K562 (cell line): Measurements from ENCODE around the gene C11orf52. TPM values are rescaled to one million over a fixed set of nuclear protein-coding genes. Genes with fewer than 3 reads are reported as not detected.
A peak's percentile ranks its signal among the peaks of the same experiment; 100 is the strongest.

Source experiments
- ATAC-seq: fragments of 200-7000 bp; cut with Tn5 transposase; 3 replicates; pipeline ENCODE4 v1.9.1; 2020; ENCODE audit warnings: moderate library complexity
- BruUV-seq: library from RNA; stranded (reverse); fragments of 400-500 nt; replicated peaks from 2 replicates; lab custom pipeline; 2021; lab: Mats Ljungman, UMichigan
- CTCF ChIA-PET: fragments of 300-600 bp; formaldehyde crosslinking; extraction: SDS; loops from one replicate; lab custom pipeline; 2021; ENCODE audit warnings: low intra/inter-chr PET ratio; lab: Yijun Ruan, JAX
- POLR2A ChIA-PET: fragments of 300-600, 350-650 bp; sonication (Branson Sonifier 250); formaldehyde crosslinking; extraction: SDS; loops from one replicate; lab custom pipeline; 2021; ENCODE audit warnings: antibody characterized with exemption, inconsistent platforms; lab: Yijun Ruan, JAX
- DNase-seq, 4 experiments: peaks; one replicate each; pipeline versions ENCODE4 v3.0.0 to v3.0.0-alpha.2; 2011 to 2018; ENCODE audit warnings: low spot score in 3 of 4, mixed read lengths in 3 of 4; ENCODE audit errors: extremely low read depth in 1 of 4
- FAIRE-seq: peaks from 2 replicates; lab custom pipeline; 2011; peaks lifted over from hg19 to GRCh38; lab: Jason Lieb, UNC
- H2AFZ ChIP-seq: 2 replicates; pipeline ENCODE4 v1.6.0; 2011; ENCODE audit warnings: low read depth, low read length, control low read depth, inconsistent platforms
- H3K27ac ChIP-seq: fragments of 200-600 bp; 3 replicates; pipeline ENCODE4 v1.8.0; 2011; ENCODE audit warnings: low read depth, mild to moderate bottlenecking, control low read depth, inconsistent platforms, low read length, moderate library complexity, mixed read lengths; ENCODE audit errors: extremely low read depth
- H3K27me3 ChIP-seq, 2 experiments: fragments of 300-600 bp in 1 of 2; 2 replicates in 1 of 2; 3 replicates in 1 of 2; pipeline versions ENCODE4 v1.6.0 to v1.8.0; 2011; ENCODE audit warnings: inconsistent platforms in 2 of 2, low read length in 2 of 2, mild to moderate bottlenecking in 1 of 2, mixed read lengths in 1 of 2, moderate library complexity in 1 of 2; ENCODE audit not compliant: control insufficient read depth in 2 of 2, insufficient read depth in 2 of 2
- H3K36me3 ChIP-seq: fragments of 300-600 bp; 3 replicates; pipeline ENCODE4 v1.8.0; 2011; ENCODE audit warnings: mild to moderate bottlenecking, low read length, inconsistent platforms; ENCODE audit not compliant: control insufficient read depth, insufficient read depth
- H3K4me1 ChIP-seq, 2 experiments: fragments of 200-600 bp in 1 of 2; replicated peaks in 1 of 2; 2 replicates in 1 of 2; 3 replicates in 1 of 2; pipeline versions ENCODE4 v1.5.1 to v1.8.0; 2011; ENCODE audit warnings: inconsistent platforms in 2 of 2, low read length in 2 of 2, mild to moderate bottlenecking in 1 of 2, mixed read lengths in 1 of 2, moderate library complexity in 1 of 2; ENCODE audit not compliant: control insufficient read depth in 2 of 2, insufficient read depth in 2 of 2
- H3K4me2 ChIP-seq: 2 replicates; pipeline ENCODE4 v1.6.1; 2011; ENCODE audit warnings: low read length, control low read depth, inconsistent platforms, mixed read lengths; ENCODE audit not compliant: insufficient read depth
- H3K4me3 ChIP-seq: fragments of 200-600 bp; sonication (generic), shearing (Covaris generic); 2 replicates; pipeline ENCODE4 v1.5.1; 2016; ENCODE audit warnings: control low read depth, inconsistent platforms
- H3K79me2 ChIP-seq: fragments of 200-600 bp; 3 replicates; pipeline ENCODE4 v1.8.0; 2011; ENCODE audit warnings: low read length, inconsistent platforms; ENCODE audit not compliant: control insufficient read depth, insufficient read depth
- H3K9ac ChIP-seq, 2 experiments: 2 replicates each; pipeline versions ENCODE4 v1.6.0 to v1.6.1; 2011; ENCODE audit warnings: low read depth in 2 of 2, low read length in 2 of 2, control low read depth in 1 of 2, inconsistent platforms in 1 of 2, mild to moderate bottlenecking in 1 of 2, mixed read lengths in 1 of 2; ENCODE audit not compliant: insufficient read depth in 1 of 2
- H3K9me1 ChIP-seq: one replicate; pipeline ENCODE4 v1.6.0; 2011; ENCODE audit warnings: inconsistent platforms, mild to moderate bottlenecking, low read length, moderate library complexity; ENCODE audit not compliant: control insufficient read depth, insufficient read depth
- H3K9me3 ChIP-seq: replicated peaks from 2 replicates; pipeline ENCODE4 v1.5.1; 2011; ENCODE audit warnings: low read depth, low read length, inconsistent platforms; ENCODE audit not compliant: control insufficient read depth, insufficient read depth
- H4K20me1 ChIP-seq: replicated peaks from 2 replicates; pipeline ENCODE4 v1.6.1; 2011; ENCODE audit warnings: low read length, inconsistent platforms, mixed read lengths; ENCODE audit not compliant: control insufficient read depth, insufficient read depth
- CBX3 ChIP-seq, 2 experiments: IDR thresholded peaks; 1 replicate in 1 of 2; 2 replicates in 1 of 2; pipeline ENCODE4 v1.6.1; 2012; ENCODE audit warnings: inconsistent platforms in 2 of 2, low read length in 2 of 2, borderline replicate concordance in 1 of 2, control low read depth in 1 of 2
- HDAC3 ChIP-seq: fragments of 450-650 bp; IDR thresholded peaks from 2 replicates; pipeline ENCODE4 v1.6.1; 2018; ENCODE audit warnings: borderline replicate concordance, mild to moderate bottlenecking, moderate library complexity; ENCODE audit not compliant: partially characterized antibody
- TRIM28 ChIP-seq: fragments of 450-650 bp; IDR thresholded peaks from 2 replicates; pipeline ENCODE4 v1.6.1; 2017
- ZFP36 ChIP-seq: fragments of 150-350 bp; IDR thresholded peaks from 2 replicates; pipeline ENCODE4 v1.6.1; 2018; ENCODE audit warnings: low read length, low read depth; ENCODE audit not compliant: partially characterized antibody
- ZNF121 ChIP-seq: sonication (generic); formaldehyde crosslinking; conservative IDR thresholded peaks from 2 replicates; pipeline ENCODE4 v1.8.0; 2022; ENCODE audit warnings: missing genetic modification reagents
- ZNF431 ChIP-seq: sonication (generic); formaldehyde crosslinking; IDR thresholded peaks from 2 replicates; pipeline ENCODE4 v1.8.0; 2022; ENCODE audit warnings: mild to moderate bottlenecking, missing genetic modification reagents
- WGBS: fragments of 100-300 bp; shearing (Covaris generic); methylation state at CpG from one replicate; pipeline ENCODE4 v1.1.6; 2016; ENCODE audit warnings: low coverage, mixed read lengths; ENCODE audit not compliant: insufficient coverage; ENCODE audit errors: missing lambda C conversion rate; 5-methylcytosine and 5-hydroxymethylcytosine counted together
- in situ Hi-C: fragments of 300-500 bp; cut with MboI; formaldehyde crosslinking; loops from 4 replicates; pipeline ENCODE4 v1.15.0; 2018; ENCODE audit warnings: inconsistent platforms, mixed read lengths
- intact Hi-C: fragments of 100-400 bp; cut with micrococcal nuclease; formaldehyde crosslinking; loops from 2 replicates; pipeline ENCODE4 v1.14.2; 2022
- polyA plus RNA-seq, 8 experiments: library from polyadenylated mRNA; depleted of rRNA in 4 of 8; stranded (reverse) in 5 of 8; unstranded in 3 of 8; fragments of >200 nt; fragmentation: Nextera tagmentation in 2 of 8; fragmentation: Illumina TruSeq in 1 of 8; extraction: Ambion mirVana in 2 of 8; extraction: Trizol in 1 of 8; gene quantifications; 2 replicates each; pipeline versions ENCODE4 v1.2.1 to v1.2.3, GENCODE V29; 2011 to 2014; ENCODE audit warnings: inconsistent platforms in 1 of 8, missing spikeins in 1 of 8
- total RNA-seq, 7 experiments: library from RNA; depleted of rRNA in 6 of 7; stranded (reverse); fragments of >200 nt in 6 of 7; fragmentation: Illumina TruSeq in 2 of 7; extraction: Trizol in 2 of 7; gene quantifications; 2 replicates each; pipeline versions ENCODE4 v1.2.1 to v1.2.3, GENCODE V29; 2011 to 2021; ENCODE audit warnings: low replicate concordance in 1 of 7
- TF ChIP-seq, protein P1 (sequence below): fragments of 450-650 bp; IDR thresholded peaks from 2 replicates; pipeline ENCODE4 v1.6.1; 2018; ENCODE audit warnings: mild to moderate bottlenecking, low read depth; ENCODE audit not compliant: partially characterized antibody

C11orf52 gene
- total and polyA plus RNA-seq, 9 of the 15 experiments (the other 6 are each of a cell fraction or from before 2014, with no cell fraction given) = 0.29 to 2.9 (median 1.0) TPM

DNA sequence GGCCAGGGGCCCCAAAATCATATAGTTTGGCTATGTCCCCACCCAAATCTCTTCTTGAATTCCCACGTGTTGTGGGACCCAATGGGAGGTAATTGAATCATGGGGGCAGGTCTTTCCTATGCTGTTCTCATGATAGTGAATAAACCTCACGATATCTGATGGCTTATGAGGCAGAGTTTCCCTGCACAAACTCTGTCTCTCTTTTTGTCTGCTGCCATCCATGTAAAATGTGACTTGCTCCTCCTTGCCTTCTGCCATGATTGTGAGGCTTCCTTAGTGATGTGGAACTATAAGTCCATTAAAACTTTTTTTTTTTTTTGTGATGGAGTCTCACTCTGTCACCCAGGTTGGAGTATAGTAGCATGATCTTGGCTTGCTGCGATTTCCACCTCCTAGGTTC, 32.9 kb downstream of the C11orf52 start:
- Histone ChIP-seq H3K27ac (no peak overlapping the region), H3K9me3 (peaks cover 3% of the 10 kb centered on the region; the same call in 1 of the 2 replicates), H3K79me2 (no peaks in the 10 kb centered on the region), H3K4me2 (no peak overlapping the region), H3K36me3 (no peaks in the 10 kb centered on the region), H3K9me1 (no peaks in the 10 kb centered on the region), H3K4me1 (peaks cover 7 to 9% of the 10 kb centered on the region in 2 experiments), H3K27me3 (no peaks in the 10 kb centered on the region), H3K4me3 (no peak overlapping the region), H2AFZ (no peak overlapping the region), H3K9ac (no peak overlapping the region), H4K20me1 (no peaks in the 10 kb centered on the region)
- in situ Hi-C loops (no loop called here), intact Hi-C loops (no loop called here)
- ChIA-PET POLR2A (interaction anchor here (0.6 kb wide), 1 partner anchor 22 kb away, joined by 3 read pairs; no protein-coding TSS in a partner anchor), CTCF (no interaction called here)
- no TSS peak for BruUV-seq
- FAIRE-seq (no peak), ATAC-seq (no peak), DNase-seq (no peak)
- 65% methylated on average over 3 of the region's 3 CpGs for WGBS
- TF ChIP-seq TRIM28 (no peak), ZNF431 (CRISPR knock-in tag) (peak; percentile 100), CBX3 (IDR thresholded peaks at IDR 0.05; ENCODE audit: borderline replicate concordance in 1 of 2, low read length in 2 of 2) (peak in 1 of 2 experiments; percentile 82; a peak in 1 of 3 replicates), HDAC3 (no peak), ZFP36 (peak; percentile 28), ZNF121 (CRISPR knock-in tag) (no peak)
- TF ChIP-seq, protein P1, sequence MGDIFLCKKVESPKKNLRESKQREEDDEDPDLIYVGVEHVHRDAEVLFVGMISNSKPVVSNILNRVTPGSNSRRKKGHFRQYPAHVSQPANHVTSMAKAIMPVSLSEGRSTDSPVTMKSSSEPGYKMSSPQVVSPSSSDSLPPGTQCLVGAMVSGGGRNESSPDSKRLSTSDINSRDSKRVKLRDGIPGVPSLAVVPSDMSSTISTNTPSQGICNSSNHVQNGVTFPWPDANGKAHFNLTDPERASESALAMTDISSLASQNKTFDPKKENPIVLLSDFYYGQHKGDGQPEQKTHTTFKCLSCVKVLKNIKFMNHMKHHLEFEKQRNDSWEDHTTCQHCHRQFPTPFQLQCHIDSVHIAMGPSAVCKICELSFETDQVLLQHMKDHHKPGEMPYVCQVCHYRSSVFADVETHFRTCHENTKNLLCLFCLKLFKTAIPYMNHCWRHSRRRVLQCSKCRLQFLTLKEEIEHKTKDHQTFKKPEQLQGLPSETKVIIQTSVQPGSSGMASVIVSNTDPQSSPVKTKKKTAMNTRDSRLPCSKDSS = peak; percentile 32
